CD4-positive, alpha-beta T cell treated with Interleukin-4 for 1 hour (primary cell): ENCODE data around the gene XKRX.

Experiments used
- DNase-seq, 2 donors: peaks; one replicate each; pipeline ENCODE4 v3.0.0-alpha.2; 2020 to 2022

XKRX gene

DNA sequence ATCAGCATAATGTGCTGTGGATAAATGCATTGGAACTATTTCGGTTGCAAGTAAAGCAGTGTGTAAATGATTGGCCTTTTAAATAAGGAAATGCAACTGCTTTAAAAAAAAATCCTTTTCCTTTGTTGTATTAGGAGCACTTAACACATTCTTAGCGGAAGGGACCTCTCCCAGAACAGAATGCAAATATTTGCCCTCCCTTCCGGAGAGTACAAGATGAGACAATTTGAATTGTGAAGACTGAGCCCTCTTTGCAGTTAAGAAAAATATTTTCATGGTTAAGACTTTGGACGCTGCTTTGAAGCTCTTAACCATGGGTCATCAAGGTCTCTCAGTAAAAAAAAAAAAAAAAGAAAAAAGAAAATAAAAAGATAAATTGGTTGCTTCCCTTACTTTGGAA, 45.1 kb downstream of the XKRX start:
- DNase-seq = no peak

DNA sequence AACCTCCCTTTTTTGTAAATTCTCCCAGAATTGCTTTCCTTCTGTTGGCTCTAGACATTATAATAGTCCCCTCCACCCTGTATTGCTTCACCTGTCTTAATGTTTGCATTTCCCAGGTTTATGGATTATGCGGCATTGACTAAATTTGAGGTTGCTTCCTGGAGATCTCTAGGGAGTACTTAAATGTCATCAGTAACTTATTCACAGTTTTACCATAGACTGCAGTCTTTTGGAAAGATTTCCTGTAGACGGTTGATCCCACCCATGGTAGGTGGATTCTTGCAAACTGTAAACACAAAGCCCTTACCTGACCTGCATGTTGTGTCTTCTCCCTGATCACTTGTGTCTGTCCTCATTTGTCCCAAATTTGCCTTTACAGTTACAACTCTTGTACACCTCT, 48.3 kb downstream of the XKRX start:
- DNase-seq = no peak

DNA sequence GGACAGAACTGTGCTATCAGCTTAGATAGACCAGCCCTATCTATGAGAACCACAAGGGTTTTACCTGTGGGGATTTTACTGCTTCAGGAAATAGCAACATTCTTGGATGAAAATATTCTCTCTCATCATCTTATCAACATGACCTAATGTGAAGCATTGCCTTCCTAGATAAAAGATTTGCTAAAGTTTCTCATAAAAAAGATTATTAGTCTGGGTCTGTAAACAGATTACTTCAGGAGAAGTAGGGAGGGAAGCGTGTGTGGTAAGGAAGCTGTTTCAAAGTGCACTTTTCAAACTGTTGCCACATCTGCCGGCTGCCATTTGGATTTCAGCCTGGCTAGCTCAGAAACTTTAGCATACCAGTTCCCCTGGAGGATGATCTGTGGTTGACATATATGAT, 54.4 kb downstream of the XKRX start, which contains the start of gene NOX1:
TSS of gene NOX1 (minus strand) at position 35 of the 400 bp plus-strand sequence. CDS start 220 bp downstream, outside the sequence.
- no peak for DNase-seq

DNA sequence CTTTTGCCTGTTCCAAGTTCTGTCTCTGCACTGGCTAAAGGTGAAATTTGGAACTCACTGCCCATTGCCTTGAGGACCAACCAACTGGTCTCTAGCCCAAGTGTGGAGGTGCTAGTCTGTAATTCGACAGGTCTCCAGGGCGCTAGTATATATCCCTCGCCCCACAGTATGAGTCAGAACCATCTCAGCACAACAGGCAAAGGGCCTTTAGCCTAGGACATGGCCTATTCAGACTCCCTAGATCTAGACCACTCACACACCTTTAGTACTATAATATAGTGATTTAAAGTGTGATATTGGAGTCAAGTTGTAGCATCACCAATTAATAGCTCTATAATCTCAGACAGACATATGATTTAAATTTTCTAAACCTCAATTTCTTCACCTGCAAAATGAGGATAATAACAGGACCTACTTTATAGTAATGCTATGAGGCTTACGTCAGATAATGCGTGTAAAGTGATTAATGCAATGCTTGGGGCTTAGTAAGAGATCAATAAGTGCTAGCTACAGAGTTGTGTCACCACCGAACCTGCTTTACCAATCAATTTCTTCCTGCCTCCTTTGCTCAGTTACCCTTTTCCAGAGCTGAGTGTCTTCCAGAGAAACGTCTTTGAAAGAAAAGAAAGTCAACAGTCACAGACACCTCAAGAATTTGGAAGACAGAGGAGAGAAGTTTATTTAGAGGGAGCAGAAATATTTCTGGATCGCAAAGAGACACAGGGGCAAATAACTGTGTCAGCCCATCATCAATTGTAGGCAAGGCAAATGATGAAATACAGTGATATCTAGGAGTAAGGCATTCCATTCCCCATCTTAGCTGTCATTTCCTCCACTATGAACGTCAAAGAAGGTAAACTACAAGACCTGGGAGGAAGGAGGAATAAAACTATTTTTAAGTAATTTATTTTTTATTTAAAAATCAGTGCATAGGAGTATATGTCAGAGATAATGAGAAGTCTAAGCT, 56.8 kb downstream of the XKRX start:
- DNase-seq = no peak

DNA sequence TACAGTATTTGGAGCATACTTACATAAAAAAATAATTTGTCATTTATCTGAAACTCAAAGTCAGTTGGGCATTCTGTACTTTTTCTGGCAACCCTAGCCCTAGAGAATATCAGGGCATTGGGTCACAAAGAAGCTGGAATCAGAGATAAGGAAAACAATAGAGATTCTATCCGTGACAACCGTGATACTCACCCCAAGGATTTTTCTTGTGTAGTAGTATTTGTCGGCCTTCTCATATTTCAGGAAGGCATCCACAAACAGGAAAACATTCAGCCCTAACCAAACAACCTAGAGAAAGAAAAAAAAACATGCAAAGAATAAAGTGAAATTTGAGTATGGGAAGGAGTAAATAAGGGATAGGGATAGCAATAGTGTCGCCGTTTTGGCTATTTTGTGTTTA, 58.2 kb downstream of the XKRX start:
- no peak for DNase-seq

DNA sequence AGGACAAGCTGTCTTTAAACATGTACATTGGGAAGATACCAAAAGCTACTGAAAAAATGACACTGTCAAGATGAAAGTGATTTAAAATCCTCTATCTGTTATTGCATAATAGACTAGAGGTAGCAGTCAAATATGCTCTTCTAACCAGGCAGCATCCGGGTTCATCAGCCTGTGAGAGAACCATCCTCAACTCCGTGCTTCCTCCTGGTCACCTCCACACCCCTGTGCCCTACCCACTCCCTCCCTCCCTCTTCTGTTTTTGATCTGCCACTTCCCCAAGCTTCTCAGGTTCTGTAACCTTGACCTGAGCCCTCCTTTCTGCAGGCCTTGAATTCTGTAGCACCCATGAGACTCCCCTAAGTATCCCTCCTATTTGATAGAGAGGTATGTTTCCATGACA, 60.4 kb downstream of the XKRX start:
- DNase-seq = no peak

DNA sequence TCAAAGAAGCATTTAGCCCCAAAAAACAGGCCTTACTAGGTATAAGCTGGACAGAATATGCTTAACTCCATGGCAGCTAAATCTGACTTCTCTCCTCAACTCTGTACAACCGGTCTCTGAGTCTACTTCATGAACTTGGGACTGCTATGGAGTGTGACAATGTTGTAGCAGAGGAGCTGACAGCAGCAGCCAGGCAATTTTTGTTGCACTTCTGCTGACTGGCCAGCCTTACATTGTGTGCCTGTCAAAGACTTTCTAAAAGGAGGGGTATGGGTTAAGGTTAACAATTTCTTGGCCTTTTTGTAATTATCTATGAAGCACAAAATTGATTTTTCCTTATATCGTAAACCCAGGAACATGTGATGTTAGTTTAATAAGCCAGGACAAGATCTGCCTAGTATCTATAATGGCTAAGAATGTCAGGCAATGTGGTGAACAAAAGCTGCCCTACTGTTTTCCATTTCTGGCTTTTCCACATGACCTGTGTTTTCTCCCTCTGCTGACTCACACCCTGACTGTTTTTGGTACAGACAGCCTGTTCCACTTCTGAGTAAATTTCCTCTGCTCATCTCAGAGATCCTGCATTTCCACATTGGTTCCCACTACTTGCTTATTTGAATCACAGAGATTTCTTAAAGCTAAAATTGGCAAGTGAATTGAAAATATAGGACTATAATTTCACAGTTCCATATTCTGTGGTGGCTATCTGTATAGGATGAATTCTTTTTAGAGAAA, 63.9 kb downstream of the XKRX start:
- no peak for DNase-seq
